CD4-positive, alpha-beta T cell treated with Interleukin-15 for 4 hours (primary cell): Measurements from ENCODE around the gene DNAJB12.

Source experiments
- DNase-seq: peaks from one replicate; pipeline ENCODE4 v3.0.0-alpha.2; 2020; ENCODE audit warnings: low spot score

The DNAJB12 gene

DNA sequence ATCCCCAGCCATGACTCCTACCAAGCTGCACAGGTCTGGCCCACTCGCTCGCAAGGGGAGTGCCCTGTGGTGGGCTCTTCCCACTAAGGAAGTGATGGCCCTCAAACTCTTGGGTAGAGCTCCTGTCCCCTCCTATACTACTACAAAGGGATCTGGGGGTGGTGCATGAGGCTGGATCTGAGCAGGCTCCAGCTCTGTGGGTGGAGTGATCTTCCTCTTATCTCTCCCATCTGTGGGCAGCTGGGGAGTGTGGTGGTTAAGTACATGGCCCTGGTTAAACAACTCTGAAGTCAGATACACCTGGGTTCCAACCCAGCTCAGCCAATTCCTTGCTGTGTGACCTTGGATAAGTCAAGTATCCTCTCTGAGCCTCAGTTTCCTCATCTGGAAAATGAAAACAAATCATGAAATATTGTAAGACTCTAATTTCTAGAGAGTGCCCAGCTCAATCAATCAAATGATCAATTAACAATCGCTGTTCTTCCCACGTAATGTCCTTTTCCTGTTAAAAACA lies 63.6 kb downstream of the DNAJB12 start:
- DNase-seq: peak; percentile 27

DNA sequence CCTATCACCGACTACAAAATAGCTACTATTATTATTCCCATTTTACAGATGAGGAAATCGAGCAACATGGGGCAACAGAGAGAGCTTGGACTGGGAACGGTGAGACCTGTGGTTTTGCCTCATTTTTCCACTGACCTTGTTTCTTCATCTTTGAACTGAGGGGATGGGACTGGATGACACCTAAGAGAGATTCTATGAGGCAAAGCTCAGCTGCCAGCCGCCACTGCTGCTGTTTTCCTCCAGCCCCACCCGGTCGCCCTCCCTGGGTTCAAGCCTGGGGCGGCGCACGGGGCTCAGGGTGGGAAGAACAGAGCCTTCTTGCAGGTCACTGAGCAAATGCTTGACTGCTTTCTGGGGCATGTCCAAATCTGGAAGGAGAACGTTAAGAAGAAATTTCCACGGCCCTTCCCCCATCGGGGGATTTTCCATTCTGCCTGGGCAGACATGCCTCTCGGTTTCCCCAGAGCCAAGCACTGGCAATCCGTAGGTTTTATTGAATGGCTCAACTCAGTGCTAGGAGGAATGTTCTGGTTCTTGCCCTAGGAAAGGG lies 68.7 kb downstream of the DNAJB12 start:
- DNase-seq: no peak

DNA sequence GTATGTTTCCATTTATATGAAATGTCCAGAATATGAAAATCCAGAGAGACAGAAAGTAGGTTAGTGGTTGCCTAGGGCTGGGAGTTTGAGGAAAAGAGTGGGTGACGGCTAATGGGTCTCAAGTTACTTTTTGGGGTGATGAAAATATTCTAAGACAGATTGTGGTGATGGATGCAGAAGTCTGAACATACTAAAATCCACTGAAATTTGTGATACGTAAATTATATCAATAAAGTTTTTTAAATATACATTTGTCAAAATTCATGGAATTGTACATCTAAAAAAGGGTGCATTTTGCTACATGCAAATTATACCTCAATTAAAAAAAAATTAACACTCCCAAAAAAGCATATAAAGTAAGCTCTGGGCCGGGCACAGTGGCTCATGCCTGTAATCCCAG lies 71.6 kb downstream of the DNAJB12 start:
- no peak for DNase-seq
